GM23338 (cell line): ENCODE data around the gene ABI2.

ENCODE experiments used
- CREB1 ChIP-seq: fragments of 250-450 bp; sonication (Bioruptor Pico); IDR thresholded peaks from 2 replicates; pipeline ENCODE4 v1.5.0; 2020; ENCODE audit warnings: low read depth, mild to moderate bottlenecking, moderate library complexity
- POLR2AphosphoS5 ChIP-seq: IDR thresholded peaks from 2 replicates; pipeline ENCODE4 v1.6.1; 2016; ENCODE audit warnings: antibody characterized with exemption, low read depth
- ZNF331 ChIP-seq: fragments of 250-450 bp; sonication (Bioruptor Pico); IDR thresholded peaks from 2 replicates; pipeline ENCODE4 v1.5.0; 2020; ENCODE audit warnings: low read depth, mild to moderate bottlenecking, moderate library complexity
- TF ChIP-seq, protein P1 (sequence below), 2 experiments: fragments of 200-600 bp in 1 of 2; sonication (generic) in 1 of 2; conservative IDR thresholded peaks; 2 replicates each; pipeline versions ENCODE4 v1.5.1 to v1.6.1; 2016 to 2017; ENCODE audit warnings: antibody characterized with exemption in 2 of 2, low read depth in 2 of 2, mild to moderate bottlenecking in 2 of 2, moderate library complexity in 1 of 2

DNA sequence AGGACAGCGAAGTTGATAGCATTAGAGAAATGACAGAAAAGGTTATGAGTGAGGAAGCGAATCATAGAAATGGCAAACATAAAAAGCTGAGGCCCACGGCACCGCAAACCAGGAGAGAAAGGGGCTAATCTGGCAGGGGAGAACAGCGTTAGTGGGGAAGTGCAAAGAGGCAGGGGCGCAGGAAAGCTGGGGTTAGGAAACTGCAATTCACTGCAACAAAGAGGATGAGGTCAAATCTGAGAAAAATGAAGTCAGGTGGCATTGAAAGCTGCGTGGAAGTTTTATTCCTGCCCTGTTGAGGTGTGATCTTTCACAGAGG lies 653 bp upstream of the ABI2 start:
- TF ChIP-seq, protein P1, sequence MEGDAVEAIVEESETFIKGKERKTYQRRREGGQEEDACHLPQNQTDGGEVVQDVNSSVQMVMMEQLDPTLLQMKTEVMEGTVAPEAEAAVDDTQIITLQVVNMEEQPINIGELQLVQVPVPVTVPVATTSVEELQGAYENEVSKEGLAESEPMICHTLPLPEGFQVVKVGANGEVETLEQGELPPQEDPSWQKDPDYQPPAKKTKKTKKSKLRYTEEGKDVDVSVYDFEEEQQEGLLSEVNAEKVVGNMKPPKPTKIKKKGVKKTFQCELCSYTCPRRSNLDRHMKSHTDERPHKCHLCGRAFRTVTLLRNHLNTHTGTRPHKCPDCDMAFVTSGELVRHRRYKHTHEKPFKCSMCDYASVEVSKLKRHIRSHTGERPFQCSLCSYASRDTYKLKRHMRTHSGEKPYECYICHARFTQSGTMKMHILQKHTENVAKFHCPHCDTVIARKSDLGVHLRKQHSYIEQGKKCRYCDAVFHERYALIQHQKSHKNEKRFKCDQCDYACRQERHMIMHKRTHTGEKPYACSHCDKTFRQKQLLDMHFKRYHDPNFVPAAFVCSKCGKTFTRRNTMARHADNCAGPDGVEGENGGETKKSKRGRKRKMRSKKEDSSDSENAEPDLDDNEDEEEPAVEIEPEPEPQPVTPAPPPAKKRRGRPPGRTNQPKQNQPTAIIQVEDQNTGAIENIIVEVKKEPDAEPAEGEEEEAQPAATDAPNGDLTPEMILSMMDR (conservative IDR thresholded peaks at IDR 0.05; ENCODE audit: low read depth in 2 of 2) = no peak
- TF ChIP-seq CREB1 (CRISPR knock-in tag) = no peak
- TF ChIP-seq POLR2AphosphoS5 = no peak
- no peak for TF ChIP-seq ZNF331 (CRISPR knock-in tag)
